Smooth muscle cell (in vitro differentiated cells): ENCODE measurements around the gene PACS1. TPM values are rescaled to one million over a fixed set of nuclear protein-coding genes. Genes with fewer than 3 reads are reported as not detected.
"Not testable (repeated sequence)": the region's sequence is repeated elsewhere in the genome, so short reads cannot be mapped to it uniquely, and the experiment has no call there.

ENCODE experiments used
- DNase-seq: peaks from one replicate; lab custom pipeline; 2025; ENCODE audit not compliant: unreplicated experiment; lab: John Stamatoyannopoulos, UW
- H2AFZ ChIP-seq: fragments of 200-600 bp; sonication (generic); 2 replicates; pipeline ENCODE4 v1.6.0; 2016; ENCODE audit warnings: antibody characterized with exemption, low read depth, mild to moderate bottlenecking
- H3F3A ChIP-seq: fragments of 200-600 bp; sonication (generic); 2 replicates; pipeline ENCODE4 v1.6.0; 2017; ENCODE audit warnings: antibody characterized with exemption, low read depth
- H3K27ac ChIP-seq: fragments of 200-600 bp; sonication (generic); 2 replicates; pipeline ENCODE4 v1.5.1; 2016; ENCODE audit warnings: low read depth, mild to moderate bottlenecking
- H3K27me3 ChIP-seq: fragments of 200-600 bp; sonication (generic); 2 replicates; pipeline ENCODE4 v1.6.1; 2016; ENCODE audit warnings: low read depth, mild to moderate bottlenecking
- H3K36me3 ChIP-seq: fragments of 200-600 bp; sonication (generic); 2 replicates; pipeline ENCODE4 v1.5.1; 2016; ENCODE audit warnings: low read depth
- H3K4me1 ChIP-seq: fragments of 200-600 bp; sonication (generic); 2 replicates; pipeline ENCODE4 v1.5.1; 2016; ENCODE audit warnings: low read depth
- H3K4me2 ChIP-seq: fragments of 200-600 bp; sonication (generic); 2 replicates; pipeline ENCODE4 v1.6.0; 2016; ENCODE audit warnings: mild to moderate bottlenecking
- H3K4me3 ChIP-seq: fragments of 200-600 bp; sonication (generic); 2 replicates; pipeline ENCODE4 v1.5.1; 2016; ENCODE audit warnings: mild to moderate bottlenecking
- H3K79me2 ChIP-seq: fragments of 200-600 bp; sonication (generic); 2 replicates; pipeline ENCODE4 v1.6.0; 2016; ENCODE audit warnings: low read depth, mild to moderate bottlenecking
- H3K9ac ChIP-seq: fragments of 200-600 bp; sonication (generic); 2 replicates; pipeline ENCODE4 v1.6.0; 2016; ENCODE audit warnings: low read depth
- H3K9me3 ChIP-seq: fragments of 200-600 bp; sonication (generic); replicated peaks from 2 replicates; pipeline ENCODE4 v1.5.1; 2016; ENCODE audit warnings: low read depth
- H4K20me1 ChIP-seq: fragments of 200-600 bp; sonication (generic); 2 replicates; pipeline ENCODE4 v1.6.0; 2016; ENCODE audit warnings: low read depth
- WGBS: methylation state at CpG from one replicate; pipeline ENCODE4 v1.1.7; 2016; ENCODE audit warnings: low lambda C conversion rate; 5-methylcytosine and 5-hydroxymethylcytosine counted together
- polyA plus RNA-seq: library from polyadenylated mRNA; unstranded; fragments of >200 nt; fragmentation: Nextera tagmentation; extraction: Ambion mirVana; gene quantifications from 2 replicates; pipeline ENCODE4 v1.2.1, GENCODE V29; 2016
- total RNA-seq: library from RNA; depleted of rRNA; stranded (reverse); fragments of >200 nt; gene quantifications from 2 replicates; pipeline ENCODE4 v1.2.3, GENCODE V29; 2014
- TF ChIP-seq, protein P1 (sequence below): fragments of 200-600 bp; sonication (generic); IDR thresholded peaks from 2 replicates; pipeline ENCODE4 v1.5.1; 2017; ENCODE audit warnings: borderline replicate concordance, mild to moderate bottlenecking, antibody characterized with exemption; ENCODE audit not compliant: insufficient read depth, poor library complexity, severe bottlenecking

PACS1 gene
- total and polyA plus RNA-seq, 2 experiments from 2014 or later = 87.6 to 140 TPM

- Histone ChIP-seq H3K4me1 (peaks cover 24% of the 10 kb centered on the region), H3K27me3 (no peaks in the 10 kb centered on the region), H4K20me1 (peaks cover 74% of the 10 kb centered on the region), H3K9me3 (no peaks in the 10 kb centered on the region), H3K27ac (no peak overlapping the region), H3K4me2 (no peak overlapping the region), H3K79me2 (peaks cover 98% of the 10 kb centered on the region), H2AFZ (no peak overlapping the region), H3F3A (peaks cover 32% of the 10 kb centered on the region), H3K9ac (no peak overlapping the region), H3K4me3 (no peak overlapping the region), H3K36me3 (no peaks in the 10 kb centered on the region)
- TF ChIP-seq, protein P1, sequence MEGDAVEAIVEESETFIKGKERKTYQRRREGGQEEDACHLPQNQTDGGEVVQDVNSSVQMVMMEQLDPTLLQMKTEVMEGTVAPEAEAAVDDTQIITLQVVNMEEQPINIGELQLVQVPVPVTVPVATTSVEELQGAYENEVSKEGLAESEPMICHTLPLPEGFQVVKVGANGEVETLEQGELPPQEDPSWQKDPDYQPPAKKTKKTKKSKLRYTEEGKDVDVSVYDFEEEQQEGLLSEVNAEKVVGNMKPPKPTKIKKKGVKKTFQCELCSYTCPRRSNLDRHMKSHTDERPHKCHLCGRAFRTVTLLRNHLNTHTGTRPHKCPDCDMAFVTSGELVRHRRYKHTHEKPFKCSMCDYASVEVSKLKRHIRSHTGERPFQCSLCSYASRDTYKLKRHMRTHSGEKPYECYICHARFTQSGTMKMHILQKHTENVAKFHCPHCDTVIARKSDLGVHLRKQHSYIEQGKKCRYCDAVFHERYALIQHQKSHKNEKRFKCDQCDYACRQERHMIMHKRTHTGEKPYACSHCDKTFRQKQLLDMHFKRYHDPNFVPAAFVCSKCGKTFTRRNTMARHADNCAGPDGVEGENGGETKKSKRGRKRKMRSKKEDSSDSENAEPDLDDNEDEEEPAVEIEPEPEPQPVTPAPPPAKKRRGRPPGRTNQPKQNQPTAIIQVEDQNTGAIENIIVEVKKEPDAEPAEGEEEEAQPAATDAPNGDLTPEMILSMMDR = no peak
- DNase-seq = no peak
- 91% methylated on average over 9 of the region's 9 CpGs for WGBS
Measured at GRCh38 chr11:66076561-66076960, 6.5 kb downstream of the PACS1 start.

- peaks cover 35% of the 10 kb centered on the region for H3F3A ChIP-seq
- peaks cover 19% of the 10 kb centered on the region for H3K4me1 ChIP-seq
- no peak overlapping the region for H3K4me2 ChIP-seq
- peaks cover 98% of the 10 kb centered on the region for H3K79me2 ChIP-seq
- H4K20me1 ChIP-seq = peaks cover 70% of the 10 kb centered on the region
- no peak overlapping the region for H3K4me3 ChIP-seq
- no peak overlapping the region for H2AFZ ChIP-seq
- 95% methylated on average over 3 of the region's 3 CpGs for WGBS
- no peak for DNase-seq
- no peaks in the 10 kb centered on the region for H3K9me3 ChIP-seq
- H3K27ac ChIP-seq = peak overlapping the region; percentile 87
- H3K27me3 ChIP-seq = no peaks in the 10 kb centered on the region
- TF ChIP-seq, protein P1 = no peak
- no peak overlapping the region for H3K9ac ChIP-seq
- H3K36me3 ChIP-seq = no peaks in the 10 kb centered on the region
Measured at GRCh38 chr11:66077927-66078326, 7.9 kb downstream of the PACS1 start.

- not testable (repeated sequence) for H2AFZ ChIP-seq, H3K4me3 ChIP-seq, H3K27me3 ChIP-seq, DNase-seq, H3K9ac ChIP-seq, H3K36me3 ChIP-seq, H3K9me3 ChIP-seq
- WGBS = 84% methylated on average over 7 of the region's 7 CpGs
- Histone ChIP-seq H3F3A (peaks cover 35% of the 10 kb centered on the region), H3K4me1 (peaks cover 30% of the 10 kb centered on the region), H4K20me1 (peaks cover 71% of the 10 kb centered on the region), H3K79me2 (peaks cover 98% of the 10 kb centered on the region), H3K4me2 (peak overlapping the region; percentile 12), H3K27ac (peak overlapping the region; percentile 87)
Measured at GRCh38 chr11:66078949-66079348, 8.9 kb downstream of the PACS1 start.

DNA sequence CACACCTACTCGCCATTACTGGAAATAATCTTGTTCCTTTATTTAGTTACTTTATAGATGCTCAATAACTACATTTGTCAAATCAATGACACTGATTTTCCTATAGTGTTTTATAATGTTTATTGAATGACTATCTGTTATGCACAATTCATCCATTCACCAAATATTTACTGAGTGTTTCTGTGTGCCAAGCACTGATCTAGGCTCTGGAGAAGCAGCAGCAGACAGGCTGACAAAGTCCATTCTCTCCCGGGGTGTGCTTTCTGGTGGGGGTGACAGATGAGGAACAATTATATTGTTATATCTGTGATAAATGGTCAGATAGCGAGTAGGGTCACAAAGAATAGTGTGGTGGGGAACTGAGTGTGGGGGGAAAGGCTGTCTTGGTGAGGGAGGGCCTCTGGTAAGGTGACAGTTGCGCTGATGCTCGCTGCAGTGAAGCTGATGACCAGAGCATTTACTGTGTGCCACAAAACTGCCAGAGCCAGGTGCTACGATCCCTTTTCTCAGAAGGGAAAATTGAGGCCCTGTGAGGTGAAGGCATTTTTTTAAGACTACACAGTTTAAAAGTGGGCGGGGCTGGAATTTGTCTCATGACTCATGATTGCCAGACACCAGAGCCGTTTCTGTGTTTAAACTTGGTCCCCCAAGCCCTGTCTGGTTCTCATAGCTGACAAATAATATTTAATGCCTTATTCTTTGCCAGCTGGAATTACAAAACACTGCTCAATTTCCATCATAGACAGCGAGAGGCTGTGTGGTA is 10.2 kb downstream of the PACS1 start:
- TF ChIP-seq, protein P1 = no peak
- H3K79me2 ChIP-seq = peaks cover 98% of the 10 kb centered on the region
- no peaks in the 10 kb centered on the region for H3K36me3 ChIP-seq

More for the DNA sequence above, 10.2 kb downstream of the PACS1 start:
- H3K4me1 ChIP-seq = peaks cover 42% of the 10 kb centered on the region
- H3F3A ChIP-seq = peaks cover 35% of the 10 kb centered on the region
- peak overlapping the region; percentile 87 for H3K27ac ChIP-seq
- H3K4me3 ChIP-seq = no peak overlapping the region
- H3K27me3 ChIP-seq = no peaks in the 10 kb centered on the region
- no peak overlapping the region for H2AFZ ChIP-seq
- no peak for DNase-seq
- peak overlapping the region; percentile 48 for H3K9ac ChIP-seq
- H3K9me3 ChIP-seq = no peaks in the 10 kb centered on the region
- WGBS = 62% methylated on average over 9 of the region's 9 CpGs
- peak overlapping the region; percentile 65 for H3K4me2 ChIP-seq
- H4K20me1 ChIP-seq = peaks cover 76% of the 10 kb centered on the region
